HCT116 (cell line): ENCODE data around the gene ZNF143. TPM values are rescaled to one million over a fixed set of nuclear protein-coding genes. Genes with fewer than 3 reads are reported as not detected.

Experiments
- ATAC-seq: fragments of 200-7000 bp; cut with Tn5 transposase; 2 replicates; pipeline ENCODE4 v1.9.1; 2020; ENCODE audit warnings: mild to moderate bottlenecking, moderate library complexity
- BruUV-seq: library from RNA; stranded (reverse); fragments of 400-500 nt; replicated peaks from 2 replicates; lab custom pipeline; 2021; lab: Mats Ljungman, UMichigan
- CTCF ChIA-PET: fragments of 300-600 bp; sonication (Branson Sonifier 250); formaldehyde crosslinking; loops from one replicate; lab custom pipeline; 2021; ENCODE audit warnings: antibody characterized with exemption; lab: Charles Lee
- POLR2A ChIA-PET: fragments of 300-600, 350-600 bp; sonication (Branson Sonifier 250); formaldehyde crosslinking; loops from one replicate; lab custom pipeline; 2021; ENCODE audit warnings: antibody characterized with exemption; lab: Charles Lee
- RAD21 ChIA-PET, 2 experiments: fragments of 300-600 bp; sonication (Branson Sonifier 250); formaldehyde crosslinking; loops; one replicate each; lab custom pipeline; 2023; ENCODE audit warnings: low total read pairs in 2 of 2; ENCODE audit not compliant: uncharacterized antibody in 2 of 2, unreplicated experiment in 2 of 2, low non-redundant PET in 1 of 2; lab: Charles Lee
- DNase-seq: peaks from one replicate; pipeline ENCODE4 v3.0.0-alpha.2; 2010; ENCODE audit warnings: low read depth, low spot score
- H2AFZ ChIP-seq: fragments of 200-600 bp; shearing (Covaris generic), sonication (generic); 2 replicates; pipeline ENCODE4 v1.6.1; 2017; ENCODE audit warnings: low read depth, mixed run types, mixed read lengths, antibody characterized with exemption, low read length; ENCODE audit not compliant: poor library complexity, severe bottlenecking
- H3K27ac ChIP-seq: 2 replicates; pipeline ENCODE4 v1.5.1; 2012; ENCODE audit warnings: low read depth, low read length
- H3K27me3 ChIP-seq: fragments of 200-600 bp; sonication (generic); 2 replicates; pipeline ENCODE4 v1.6.1; 2016; ENCODE audit warnings: mixed run types, low read length, mixed read lengths; ENCODE audit not compliant: insufficient read depth
- H3K36me3 ChIP-seq, 2 experiments: fragments of 200-500 bp in 1 of 2; fragments of 200-600 bp in 1 of 2; sonication (Bioruptor generic) in 1 of 2; sonication (generic) in 1 of 2; 2 replicates each; pipeline versions ENCODE4 v1.5.1 to v1.6.1; 2014 to 2016; ENCODE audit warnings: low read length in 2 of 2, inconsistent platforms in 1 of 2, mixed read lengths in 1 of 2, mixed run types in 1 of 2; ENCODE audit not compliant: insufficient read depth in 2 of 2, control insufficient read depth in 1 of 2
- H3K4me1 ChIP-seq, 2 experiments: fragments of 200-600 bp in 1 of 2; sonication (generic) in 1 of 2; 2 replicates each; pipeline versions ENCODE4 v1.5.1 to v1.6.1; 2012 to 2017; ENCODE audit warnings: low read length in 2 of 2, inconsistent platforms in 1 of 2, mild to moderate bottlenecking in 1 of 2, mixed read lengths in 1 of 2, mixed run types in 1 of 2, moderate library complexity in 1 of 2; ENCODE audit not compliant: insufficient read depth in 2 of 2, control insufficient read depth in 1 of 2
- H3K4me2 ChIP-seq: fragments of 200-600 bp; sonication (generic); 2 replicates; pipeline ENCODE4 v1.6.1; 2017; ENCODE audit warnings: mixed run types, low read length, mixed read lengths
- H3K4me3 ChIP-seq, 2 experiments: fragments of 200-600 bp in 1 of 2; sonication (generic) in 1 of 2; replicated peaks in 1 of 2; 2 replicates each; pipeline ENCODE4 v1.5.1; 2011 to 2016; ENCODE audit warnings: low read length in 2 of 2, control low read depth in 1 of 2, low read depth in 1 of 2, mild to moderate bottlenecking in 1 of 2, mixed read lengths in 1 of 2, mixed run types in 1 of 2
- H3K79me2 ChIP-seq: fragments of 200-600 bp; sonication (generic); 2 replicates; pipeline ENCODE4 v1.6.1; 2017; ENCODE audit warnings: mild to moderate bottlenecking, mixed run types, low read length, moderate library complexity, mixed read lengths; ENCODE audit not compliant: insufficient read depth
- H3K9ac ChIP-seq: fragments of 200-600 bp; sonication (generic); 2 replicates; pipeline ENCODE4 v1.6.1; 2016; ENCODE audit warnings: low read length, mixed read lengths
- H3K9me2 ChIP-seq: fragments of 200-600 bp; sonication (generic), shearing (Covaris generic); 2 replicates; pipeline ENCODE4 v1.6.1; 2017; ENCODE audit warnings: mixed run types, mild to moderate bottlenecking, moderate library complexity; ENCODE audit not compliant: insufficient read depth
- H3K9me3 ChIP-seq, 2 experiments: fragments of 200-500 bp in 1 of 2; fragments of 200-600 bp in 1 of 2; sonication (Bioruptor generic) in 1 of 2; sonication (generic) in 1 of 2; 2 replicates each; pipeline ENCODE4 v1.6.1; 2014 to 2017; ENCODE audit warnings: low read length in 2 of 2, mixed read lengths in 2 of 2, inconsistent platforms in 1 of 2, low read depth in 1 of 2, mild to moderate bottlenecking in 1 of 2, mixed run types in 1 of 2, moderate library complexity in 1 of 2; ENCODE audit not compliant: control insufficient read depth in 1 of 2, insufficient read depth in 1 of 2
- H4K20me1 ChIP-seq: fragments of 200-600 bp; sonication (generic), shearing (Covaris generic); 2 replicates; pipeline ENCODE4 v1.6.1; 2017; ENCODE audit warnings: mixed run types, mild to moderate bottlenecking, moderate library complexity; ENCODE audit not compliant: insufficient read depth
- CBX3 ChIP-seq: IDR thresholded peaks from 2 replicates; pipeline ENCODE4 v1.6.1; 2012; ENCODE audit warnings: low read depth
- CEBPB ChIP-seq: IDR thresholded peaks from 2 replicates; pipeline ENCODE4 v1.6.1; 2012; ENCODE audit warnings: low read depth
- CTCF ChIP-seq, 3 experiments: fragments of 200-600 bp in 1 of 3; sonication (generic) in 1 of 3; IDR thresholded peaks in 2 of 3; conservative IDR thresholded peaks in 1 of 3; 2 replicates each; pipeline ENCODE4 v1.5.1; 2012 to 2017; ENCODE audit warnings: low read depth in 2 of 3, low read length in 2 of 3, antibody characterized with exemption in 1 of 3, borderline replicate concordance in 1 of 3, control low read depth in 1 of 3, mild to moderate bottlenecking in 1 of 3, mixed read lengths in 1 of 3, mixed run types in 1 of 3, moderate library complexity in 1 of 3; ENCODE audit not compliant: insufficient read depth in 1 of 3
- EGR1 ChIP-seq: IDR thresholded peaks from 2 replicates; pipeline ENCODE4 v1.6.1; 2012; ENCODE audit warnings: low read depth
- EZH2 ChIP-seq: fragments of 200-600 bp; sonication (generic); IDR thresholded peaks from 2 replicates; pipeline ENCODE4 v1.6.1; 2017; ENCODE audit warnings: antibody characterized with exemption, mixed run types
- EZH2phosphoT487 ChIP-seq: fragments of 200-600 bp; IDR thresholded peaks from 2 replicates; pipeline ENCODE4 v1.6.1; 2018; ENCODE audit warnings: antibody characterized with exemption, borderline replicate concordance
- FOSL1 ChIP-seq: IDR thresholded peaks from 2 replicates; pipeline ENCODE4 v1.6.1; 2012; ENCODE audit warnings: low read depth
- JUND ChIP-seq: IDR thresholded peaks from 2 replicates; pipeline ENCODE4 v1.6.1; 2012
- MAX ChIP-seq: IDR thresholded peaks from 2 replicates; pipeline ENCODE4 v1.6.1; 2012
- POLR2A ChIP-seq: IDR thresholded peaks from 2 replicates; pipeline ENCODE4 v1.7.0; 2011; ENCODE audit warnings: borderline replicate concordance; ENCODE audit not compliant: insufficient read depth, insufficient read length; ENCODE audit errors: extremely low read depth
- POLR2AphosphoS5 ChIP-seq: IDR thresholded peaks from 2 replicates; pipeline ENCODE4 v1.6.1; 2011; ENCODE audit warnings: mild to moderate bottlenecking, low read depth, low read length, moderate library complexity
- REST ChIP-seq: IDR thresholded peaks from 2 replicates; pipeline ENCODE4 v1.6.1; 2012; ENCODE audit warnings: low read depth
- SIN3A ChIP-seq: IDR thresholded peaks from 2 replicates; pipeline ENCODE4 v1.6.1; 2012; ENCODE audit warnings: low read depth
- SP1 ChIP-seq: IDR thresholded peaks from 2 replicates; pipeline ENCODE4 v1.6.1; 2012; ENCODE audit warnings: low read depth
- SRF ChIP-seq: IDR thresholded peaks from 2 replicates; pipeline ENCODE4 v1.6.1; 2012; ENCODE audit warnings: low read depth
- TCF7L2 ChIP-seq: IDR thresholded peaks from 2 replicates; pipeline ENCODE4 v1.7.0; 2011; ENCODE audit warnings: borderline replicate concordance, inconsistent platforms; ENCODE audit not compliant: insufficient read depth, insufficient read length; ENCODE audit errors: extremely low read depth
- YY1 ChIP-seq: IDR thresholded peaks from 2 replicates; pipeline ENCODE4 v1.6.1; 2011; ENCODE audit warnings: low read length, low read depth, moderate library complexity, mild to moderate bottlenecking; ENCODE audit not compliant: insufficient replicate concordance; ENCODE audit errors: extremely low read depth
- ZBTB33 ChIP-seq: IDR thresholded peaks from 2 replicates; pipeline ENCODE4 v1.6.1; 2011; ENCODE audit warnings: mild to moderate bottlenecking, low read length, moderate library complexity; ENCODE audit not compliant: insufficient replicate concordance; ENCODE audit errors: extremely low read depth
- ZFX ChIP-seq: fragments of 450-650 bp; IDR thresholded peaks from 2 replicates; pipeline ENCODE4 v1.6.1; 2017
- intact Hi-C: fragments of 100-400 bp; cut with micrococcal nuclease; formaldehyde crosslinking; loops from 2 replicates; pipeline ENCODE4 v1.10.0; 2022
- total RNA-seq: library from RNA; stranded (reverse); gene quantifications from one replicate; pipeline ENCODE4 v1.2.1, GENCODE V29; 2021; ENCODE audit not compliant: unreplicated experiment

ZNF143 gene
- total RNA-seq, 1 experiment from 2014 or later, result 27.5 TPM

GRCh38 chr11:9527481-9528135, 66.8 kb downstream of the ZNF143 start:
- no peaks in the 10 kb centered on the region for H4K20me1 ChIP-seq
- no peaks in the 10 kb centered on the region for H3K9me3 ChIP-seq
- RAD21 ChIA-PET, result no interaction called here
- intact Hi-C loops, result no loop called here
- no peaks in the 10 kb centered on the region for H3K79me2 ChIP-seq
- peaks cover 0 to 5% of the 10 kb centered on the region in 2 experiments; a peak in 1 of 4 replicates for H3K36me3 ChIP-seq
- no peak overlapping the region for H2AFZ ChIP-seq
- H3K27ac ChIP-seq, result peak overlapping the region; percentile 31; the same call in 1 of the 2 replicates
- H3K4me2 ChIP-seq, result peak overlapping the region; percentile 18
- H3K9me2 ChIP-seq, result no peaks in the 10 kb centered on the region
- POLR2A ChIA-PET, result no interaction called here
- no peaks in the 10 kb centered on the region for H3K27me3 ChIP-seq
- DNase-seq (peak; percentile 22), ATAC-seq (0 out of 2 replicates have a peak, but pooled peaks have one; percentile 34)
- H3K4me3 ChIP-seq, result no peak overlapping the region
- TF ChIP-seq JUND (peak; percentile 36; the same call in 1 of the 2 replicates), YY1 (no peak), FOSL1 (peak; percentile 20; the same call in 1 of the 2 replicates), EGR1 (no peak), EZH2 (no peak), POLR2AphosphoS5 (no peak), REST (no peak), POLR2A (no peak), ZFX (no peak), ZBTB33 (no peak), SP1 (0 out of 2 replicates have a peak, but pooled peaks have one; percentile 23), TCF7L2 (no peak), MAX (no peak), SIN3A (no peak), CBX3 (no peak), CEBPB (peak; percentile 54; the same call in 1 of the 2 replicates), EZH2phosphoT487 (no peak), SRF (no peak), CTCF (IDR thresholded peaks at IDR 0.05 in 2 of 3, conservative IDR thresholded peaks at IDR 0.05 in 1 of 3; ENCODE audit: borderline replicate concordance in 1 of 3, insufficient read depth in 1 of 3, low read depth in 2 of 3, low read length in 2 of 3) (no peak)
- CTCF ChIA-PET, result interaction anchor here (1.6 to 2.0 kb wide), 2 partner anchors 20 to 86 kb away, joined by 3 to 5 read pairs; no protein-coding TSS in a partner anchor
- H3K4me1 ChIP-seq, result peaks cover 28 to 30% of the 10 kb centered on the region in 2 experiments; a peak in 3 of 4 replicates
- no peak overlapping the region for H3K9ac ChIP-seq
- no TSS peak for BruUV-seq
